ENCODE measurements around the gene EOMES.

DNA sequence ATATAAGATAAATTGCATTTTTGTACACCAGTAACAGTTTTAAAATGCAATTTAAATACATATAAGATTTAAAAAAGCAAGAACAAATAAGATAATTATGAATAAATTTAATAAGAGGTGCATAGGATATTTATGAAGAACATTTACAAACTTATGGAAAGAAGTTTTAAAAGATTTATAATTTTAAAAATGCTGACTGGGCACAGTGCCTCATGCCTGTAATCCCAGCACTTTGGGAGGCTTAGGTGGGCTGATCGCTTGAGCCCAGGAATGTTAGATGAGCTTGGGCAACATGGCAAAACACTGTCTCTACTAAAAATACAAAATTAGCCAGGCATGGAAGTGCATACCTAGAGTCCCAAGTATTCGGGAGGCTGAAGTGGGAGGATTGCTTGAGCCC lies 37.8 kb downstream of the EOMES start:
- TF ChIP-seq, protein P1, sequence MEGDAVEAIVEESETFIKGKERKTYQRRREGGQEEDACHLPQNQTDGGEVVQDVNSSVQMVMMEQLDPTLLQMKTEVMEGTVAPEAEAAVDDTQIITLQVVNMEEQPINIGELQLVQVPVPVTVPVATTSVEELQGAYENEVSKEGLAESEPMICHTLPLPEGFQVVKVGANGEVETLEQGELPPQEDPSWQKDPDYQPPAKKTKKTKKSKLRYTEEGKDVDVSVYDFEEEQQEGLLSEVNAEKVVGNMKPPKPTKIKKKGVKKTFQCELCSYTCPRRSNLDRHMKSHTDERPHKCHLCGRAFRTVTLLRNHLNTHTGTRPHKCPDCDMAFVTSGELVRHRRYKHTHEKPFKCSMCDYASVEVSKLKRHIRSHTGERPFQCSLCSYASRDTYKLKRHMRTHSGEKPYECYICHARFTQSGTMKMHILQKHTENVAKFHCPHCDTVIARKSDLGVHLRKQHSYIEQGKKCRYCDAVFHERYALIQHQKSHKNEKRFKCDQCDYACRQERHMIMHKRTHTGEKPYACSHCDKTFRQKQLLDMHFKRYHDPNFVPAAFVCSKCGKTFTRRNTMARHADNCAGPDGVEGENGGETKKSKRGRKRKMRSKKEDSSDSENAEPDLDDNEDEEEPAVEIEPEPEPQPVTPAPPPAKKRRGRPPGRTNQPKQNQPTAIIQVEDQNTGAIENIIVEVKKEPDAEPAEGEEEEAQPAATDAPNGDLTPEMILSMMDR (IDR thresholded peaks at IDR 0.05; ENCODE audit: insufficient read depth, low read depth, low read length), result no peak
- no peak for TF ChIP-seq EZH2 (IDR thresholded peaks at IDR 0.05; ENCODE audit: insufficient read depth, low read length)
